ENCODE data around the gene SH2D2A. TPM values are rescaled to one million over a fixed set of nuclear protein-coding genes. Genes with fewer than 3 reads are reported as not detected.

SH2D2A gene
- polyA plus RNA-seq, 6 donors from 2014 or later: 0.26 to 1.2 (median 0.31) TPM; not detected in 1

DNA sequence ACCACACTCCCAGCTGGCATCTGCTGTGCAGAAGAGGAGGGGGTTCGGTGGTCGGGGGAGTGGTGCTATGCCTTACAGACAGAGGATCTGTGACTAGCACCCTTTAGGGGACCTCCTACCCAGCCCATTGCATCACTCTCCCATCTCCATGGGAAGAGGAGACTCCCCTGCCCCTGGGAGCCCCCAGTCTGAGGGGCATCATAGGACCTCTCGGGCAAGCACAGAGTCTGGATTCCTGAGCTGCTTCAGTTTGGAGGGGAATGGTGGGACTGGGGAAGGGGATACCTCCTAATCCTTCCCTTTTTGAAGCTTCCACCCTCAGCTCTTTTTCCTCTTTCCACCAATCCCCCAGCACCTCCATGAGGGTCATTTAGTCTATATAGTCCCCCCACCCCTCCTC, 40.9 kb upstream of the SH2D2A start:
- H3K4me3 Mint-ChIP-seq: peak overlapping the region in 1 of 8 donors; percentile 25
- DNase-seq (no peak), ATAC-seq (ENCODE audit: low read depth in 2 of 2) (no peak)
- H3K4me1 Mint-ChIP-seq: peaks cover 12 to 15% (median 15%) of the 10 kb centered on the region in 3 donors
- H3K36me3 Mint-ChIP-seq: no peaks in the 10 kb centered on the region
- H3K27me3 Mint-ChIP-seq: peaks cover 62 to 76% (median 71%) of the 10 kb centered on the region in 3 donors
- H3K27ac Mint-ChIP-seq: no peak overlapping the region
- no peaks in the 10 kb centered on the region for H3K9me3 Mint-ChIP-seq

- peaks cover 55 to 68% (median 66%) of the 10 kb centered on the region in 3 donors for H3K27me3 Mint-ChIP-seq
- H3K9me3 Mint-ChIP-seq: no peaks in the 10 kb centered on the region
- ATAC-seq (ENCODE audit: low read depth in 2 of 2) (no peak), DNase-seq (no peak)
- peaks cover 9 to 11% (median 10%) of the 10 kb centered on the region in 3 donors for H3K4me1 Mint-ChIP-seq
- no peaks in the 10 kb centered on the region for H3K36me3 Mint-ChIP-seq
- H3K27ac Mint-ChIP-seq: no peak overlapping the region
- no peak overlapping the region for H3K4me3 Mint-ChIP-seq
Observed at GRCh38 chr1:156856282-156856785, 39.7 kb upstream of the SH2D2A start.

GRCh38 chr1:156854634-156855033, 38.0 kb upstream of the SH2D2A start:
- H3K4me3 Mint-ChIP-seq: no peak overlapping the region
- DNase-seq (no peak), ATAC-seq (ENCODE audit: low read depth in 2 of 2) (no peak)
- peaks cover 57 to 65% (median 61%) of the 10 kb centered on the region in 3 donors for H3K27me3 Mint-ChIP-seq
- peak overlapping the region in 1 of 6 donors; percentile 78 for H3K27ac Mint-ChIP-seq
- H3K4me1 Mint-ChIP-seq: peaks cover 1 to 5% (median 1%) of the 10 kb centered on the region in 3 donors
- no peaks in the 10 kb centered on the region for H3K36me3 Mint-ChIP-seq
- H3K9me3 Mint-ChIP-seq: no peaks in the 10 kb centered on the region

- ATAC-seq (ENCODE audit: low read depth in 2 of 2) (no peak), DNase-seq (no peak)
- H3K36me3 Mint-ChIP-seq: no peaks in the 10 kb centered on the region
- peaks cover 58 to 70% (median 66%) of the 10 kb centered on the region in 3 donors for H3K27me3 Mint-ChIP-seq
- peaks cover under 1 to 4% (median 2%) of the 10 kb centered on the region in 3 donors for H3K4me1 Mint-ChIP-seq
- H3K9me3 Mint-ChIP-seq: no peaks in the 10 kb centered on the region
- peak overlapping the region in 1 of 6 donors; percentile 5 for H3K27ac Mint-ChIP-seq
- H3K4me3 Mint-ChIP-seq: no peak overlapping the region
Observed at GRCh38 chr1:156853761-156854160, 37.1 kb upstream of the SH2D2A start.

DNA sequence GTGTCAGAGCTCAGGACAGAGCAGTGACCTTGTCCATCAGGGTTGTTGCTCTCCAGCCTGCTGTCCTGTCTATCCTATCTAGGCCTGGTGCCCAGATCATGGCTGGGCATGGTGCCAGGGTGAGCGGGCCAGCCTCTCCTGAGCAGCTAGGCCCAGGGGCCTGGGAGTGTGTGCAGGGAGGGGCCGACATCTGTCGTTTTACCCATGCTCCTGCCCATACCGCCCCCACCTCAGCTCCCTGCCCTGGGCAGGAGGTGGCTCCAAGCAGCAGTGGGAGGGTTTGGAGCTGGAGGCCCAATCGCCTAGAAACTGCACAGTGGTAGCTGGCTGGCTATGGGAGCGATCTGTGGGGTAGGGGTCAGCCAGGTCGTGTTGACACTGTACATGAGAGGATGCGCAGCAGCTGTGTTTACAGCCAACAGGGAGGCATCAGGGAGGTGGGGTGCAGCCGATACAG, 35.8 kb upstream of the SH2D2A start:
- no peaks in the 10 kb centered on the region for H3K9me3 Mint-ChIP-seq
- DNase-seq (no peak), ATAC-seq (ENCODE audit: low read depth in 2 of 2) (no peak)
- peaks cover 56 to 70% (median 66%) of the 10 kb centered on the region in 3 donors for H3K27me3 Mint-ChIP-seq
- no peaks in the 10 kb centered on the region for H3K36me3 Mint-ChIP-seq
- peaks cover 5 to 7% (median 6%) of the 10 kb centered on the region in 3 donors for H3K4me1 Mint-ChIP-seq
- no peak overlapping the region for H3K27ac Mint-ChIP-seq
- no peak overlapping the region for H3K4me3 Mint-ChIP-seq

GRCh38 chr1:156851779-156852417, 35.2 kb upstream of the SH2D2A start:
- Mint-ChIP-seq H3K36me3 (no peaks in the 10 kb centered on the region), H3K27ac (no peak overlapping the region), H3K27me3 (peaks cover 57 to 70% (median 66%) of the 10 kb centered on the region in 3 donors)

GRCh38 chr1:156849151-156849496, 32.5 kb upstream of the SH2D2A start:
- H3K27me3 Mint-ChIP-seq: peaks cover 57 to 86% (median 78%) of the 10 kb centered on the region in 3 donors
- no peak for ATAC-seq (ENCODE audit: low read depth in 2 of 2)
- H3K9me3 Mint-ChIP-seq: no peaks in the 10 kb centered on the region
- DNase-seq: no peak
- no peak overlapping the region for H3K27ac Mint-ChIP-seq
- H3K36me3 Mint-ChIP-seq: no peaks in the 10 kb centered on the region
- peak overlapping the region in 2 of 8 donors; percentile 12 to 35 for H3K4me3 Mint-ChIP-seq
- peaks cover 15 to 21% (median 20%) of the 10 kb centered on the region in 3 donors for H3K4me1 Mint-ChIP-seq

More at GRCh38 chr1:156851779-156852417, 35.2 kb upstream of the SH2D2A start:
- ATAC-seq (ENCODE audit: low read depth in 2 of 2): no peak
- H3K4me3 Mint-ChIP-seq: no peak overlapping the region
- peaks cover 5 to 7% (median 6%) of the 10 kb centered on the region in 3 donors for H3K4me1 Mint-ChIP-seq
- DNase-seq: no peak
- H3K9me3 Mint-ChIP-seq: no peaks in the 10 kb centered on the region

GRCh38 chr1:156848461-156849150, 32.0 kb upstream of the SH2D2A start:
- no peaks in the 10 kb centered on the region for H3K9me3 Mint-ChIP-seq
- ATAC-seq (ENCODE audit: low read depth in 2 of 2) (peak in 1 of 2 donors; percentile 36), DNase-seq (no peak)
- no peaks in the 10 kb centered on the region for H3K36me3 Mint-ChIP-seq
- no peak overlapping the region for H3K27ac Mint-ChIP-seq
- peaks cover 18 to 24% (median 23%) of the 10 kb centered on the region in 3 donors for H3K4me1 Mint-ChIP-seq
- peak overlapping the region in 2 of 8 donors; percentile 12 to 35 for H3K4me3 Mint-ChIP-seq
- peaks cover 57 to 87% (median 78%) of the 10 kb centered on the region in 3 donors for H3K27me3 Mint-ChIP-seq

- no peak for ATAC-seq (ENCODE audit: low read depth in 2 of 2)
- Mint-ChIP-seq H3K4me3 (peak overlapping the region in 1 of 8 donors; percentile 32), H3K27ac (peak overlapping the region in 1 of 6 donors; percentile 35), H3K27me3 (peaks cover 51 to 87% (median 78%) of the 10 kb centered on the region in 3 donors), H3K9me3 (no peaks in the 10 kb centered on the region), H3K36me3 (no peaks in the 10 kb centered on the region), H3K4me1 (peaks cover 18 to 24% (median 23%) of the 10 kb centered on the region in 3 donors)
- no peak for DNase-seq
Observed at GRCh38 chr1:156847591-156848460, 31.2 kb upstream of the SH2D2A start.

DNA sequence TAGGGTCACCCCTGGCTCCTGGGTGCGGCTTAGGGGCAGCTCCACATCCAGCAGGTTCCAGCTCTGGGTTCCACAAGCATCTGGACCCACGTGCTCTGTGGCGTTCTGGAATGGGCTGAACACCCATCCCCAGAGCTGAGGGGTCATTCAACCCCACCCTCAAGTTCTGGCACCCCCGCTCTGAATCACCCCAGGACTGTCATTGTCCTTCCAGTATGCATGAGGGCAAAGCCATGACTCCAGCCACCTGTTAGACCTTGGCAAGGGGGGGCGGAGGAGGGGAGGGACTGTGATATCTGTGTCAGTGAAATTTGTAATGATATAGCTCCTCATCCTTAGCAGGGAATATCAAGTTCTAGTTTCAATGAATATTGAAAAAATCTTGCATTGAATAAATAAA, 30.0 kb upstream of the SH2D2A start:
- Mint-ChIP-seq H3K9me3 (no peaks in the 10 kb centered on the region), H3K4me1 (peaks cover 18 to 24% (median 23%) of the 10 kb centered on the region in 3 donors), H3K36me3 (no peaks in the 10 kb centered on the region), H3K4me3 (peak overlapping the region in 2 of 8 donors; percentile 9 to 21), H3K27me3 (peaks cover 55 to 91% (median 83%) of the 10 kb centered on the region in 3 donors), H3K27ac (no peak overlapping the region)
- DNase-seq: no peak
- ATAC-seq (ENCODE audit: low read depth in 2 of 2): no peak

- no peak for ATAC-seq (ENCODE audit: low read depth in 2 of 2)
- no peaks in the 10 kb centered on the region for H3K9me3 Mint-ChIP-seq
- H3K4me1 Mint-ChIP-seq: peaks cover 18 to 24% (median 23%) of the 10 kb centered on the region in 3 donors
- DNase-seq: no peak
- H3K27ac Mint-ChIP-seq: no peak overlapping the region
- no peaks in the 10 kb centered on the region for H3K36me3 Mint-ChIP-seq
- H3K27me3 Mint-ChIP-seq: peaks cover 53 to 91% (median 89%) of the 10 kb centered on the region in 3 donors
- peak overlapping the region in 5 of 8 donors; percentile 12 to 84 (median 62) for H3K4me3 Mint-ChIP-seq
Observed at GRCh38 chr1:156845953-156846545, 29.4 kb upstream of the SH2D2A start.

- H3K27ac Mint-ChIP-seq: peak overlapping the region in 2 of 6 donors; percentile 26 to 38
- H3K4me1 Mint-ChIP-seq: peaks cover 18 to 24% (median 23%) of the 10 kb centered on the region in 3 donors
- no peak for DNase-seq
- peak overlapping the region in 7 of 8 donors; percentile 29 to 80 (median 58) for H3K4me3 Mint-ChIP-seq
- peak; percentile 40 to 45 for ATAC-seq (ENCODE audit: low read depth in 2 of 2)
- H3K9me3 Mint-ChIP-seq: no peaks in the 10 kb centered on the region
- H3K27me3 Mint-ChIP-seq: peaks cover 47 to 97% (median 96%) of the 10 kb centered on the region in 3 donors
- no peaks in the 10 kb centered on the region for H3K36me3 Mint-ChIP-seq
Observed at GRCh38 chr1:156845055-156845952, 28.7 kb upstream of the SH2D2A start.
